Activated CD8-positive, alpha-beta memory T cell treated with anti-CD3 and anti-CD28 coated beads, Interleukin-2, amount 50 U/mL, for 1 hour (primary cell): ENCODE results near the gene CTSO.

Experiments
- DNase-seq: peaks from one replicate; pipeline ENCODE4 v3.0.0-alpha.2; 2020; ENCODE audit errors: extremely low read depth

The CTSO gene, protein sequence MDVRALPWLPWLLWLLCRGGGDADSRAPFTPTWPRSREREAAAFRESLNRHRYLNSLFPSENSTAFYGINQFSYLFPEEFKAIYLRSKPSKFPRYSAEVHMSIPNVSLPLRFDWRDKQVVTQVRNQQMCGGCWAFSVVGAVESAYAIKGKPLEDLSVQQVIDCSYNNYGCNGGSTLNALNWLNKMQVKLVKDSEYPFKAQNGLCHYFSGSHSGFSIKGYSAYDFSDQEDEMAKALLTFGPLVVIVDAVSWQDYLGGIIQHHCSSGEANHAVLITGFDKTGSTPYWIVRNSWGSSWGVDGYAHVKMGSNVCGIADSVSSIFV

GRCh38 chr4:155953151-155954117 is at the start of gene CTSO:
Gene CTSO, minus strand, starts transcription at chr4:155953866. Its CDS starts 19 bp downstream, at chr4:155953847.
- DNase-seq, result peak; percentile 13

DNA sequence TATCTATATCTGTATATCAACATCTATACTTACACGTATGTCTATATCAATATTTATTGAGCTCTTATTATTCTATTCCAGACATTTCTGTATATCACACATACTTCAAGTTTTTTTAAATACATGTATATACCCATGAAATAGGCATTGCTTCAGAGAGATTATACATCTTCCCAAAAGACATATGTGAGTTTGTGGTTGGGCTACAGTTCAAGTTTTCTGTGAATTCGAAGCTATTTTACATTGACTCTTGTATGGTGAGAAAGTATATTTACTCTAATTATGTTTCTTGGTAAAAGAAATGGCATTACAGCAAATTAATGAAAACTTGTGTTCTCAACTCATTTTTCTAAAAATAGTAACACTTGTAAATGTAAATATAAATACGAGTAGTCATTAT is 46.8 kb upstream of the CTSO start:
- DNase-seq, result no peak

GRCh38 chr4:155999725-156000124 is 46.1 kb upstream of the CTSO start:
- DNase-seq, result no peak

GRCh38 chr4:155995069-155995468 is 41.4 kb upstream of the CTSO start:
- no peak for DNase-seq

DNA sequence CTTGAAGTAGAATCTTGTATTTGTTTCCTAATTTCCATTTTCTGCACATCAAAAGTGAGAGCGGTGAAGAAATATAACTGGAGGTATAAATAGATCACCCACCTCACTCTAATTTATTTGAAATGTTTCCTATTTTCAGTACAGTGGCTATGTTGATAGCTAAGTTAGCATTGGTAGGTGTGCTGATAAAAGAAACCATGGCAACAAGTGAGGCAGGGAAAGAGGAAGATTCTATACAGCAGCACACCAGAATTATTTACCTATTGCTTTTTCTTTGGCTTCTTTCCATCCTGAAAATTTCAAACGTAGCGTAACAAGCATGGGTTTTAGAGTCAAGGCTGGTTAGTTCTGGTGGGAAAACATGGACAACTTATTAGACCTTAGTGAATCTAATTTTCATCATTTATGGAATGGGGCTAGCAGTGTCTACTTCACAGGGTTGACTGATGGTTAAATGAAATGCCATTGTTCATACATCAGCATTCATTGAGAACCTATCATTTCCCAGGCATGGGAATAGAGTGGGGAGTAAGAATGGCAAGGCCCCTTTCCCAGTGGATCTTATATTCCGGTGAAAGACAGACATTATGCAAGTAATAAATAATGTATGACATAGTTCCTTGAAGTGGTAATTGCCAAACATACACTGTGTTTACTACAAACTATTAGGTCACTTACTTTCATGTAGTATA is 30.6 kb upstream of the CTSO start:
- DNase-seq, result no peak

- no peak for DNase-seq
These were observed 29.2 kb upstream of the CTSO start for GRCh38 chr4:155982736-155983385.

DNA sequence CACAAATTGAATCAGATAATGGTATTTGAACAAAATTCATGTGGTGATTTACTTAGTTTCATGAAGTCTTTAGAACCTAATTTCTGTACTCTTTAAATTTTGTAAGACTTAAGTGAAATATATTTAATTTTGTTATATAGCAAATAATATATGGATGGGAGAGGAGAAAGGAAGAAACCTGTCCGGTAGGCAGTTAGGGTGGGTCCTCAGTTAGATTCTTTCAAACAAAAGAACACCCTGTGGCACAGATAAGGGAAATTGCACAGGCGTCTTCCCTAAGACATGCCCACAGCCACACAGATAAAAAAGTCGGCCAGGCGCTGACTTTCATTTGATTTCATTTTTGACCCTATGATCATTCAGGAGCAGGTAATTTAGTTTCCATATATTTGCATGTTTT is 25.1 kb upstream of the CTSO start:
- no peak for DNase-seq

- no peak for DNase-seq
These were observed 21.8 kb upstream of the CTSO start for GRCh38 chr4:155975511-155975910.

DNA sequence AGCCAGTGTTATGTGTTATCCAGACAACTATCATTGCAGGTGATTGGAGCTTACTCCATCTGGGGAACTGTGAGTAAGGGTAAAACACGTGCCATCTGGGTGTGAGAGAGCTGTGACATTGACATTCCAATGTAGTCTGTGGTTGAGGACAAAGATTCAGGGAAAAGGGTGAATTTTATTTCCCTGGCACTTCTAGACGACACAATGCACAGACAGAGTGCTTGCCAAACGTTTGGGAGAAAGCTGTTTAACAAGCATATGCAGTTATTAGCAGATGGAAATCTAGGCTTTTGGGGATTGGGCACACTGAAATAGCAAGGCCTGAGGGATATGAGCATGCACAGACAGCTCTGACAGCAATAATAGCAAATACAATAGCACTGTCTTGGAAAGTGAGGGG is 21.3 kb upstream of the CTSO start:
- no peak for DNase-seq

DNA sequence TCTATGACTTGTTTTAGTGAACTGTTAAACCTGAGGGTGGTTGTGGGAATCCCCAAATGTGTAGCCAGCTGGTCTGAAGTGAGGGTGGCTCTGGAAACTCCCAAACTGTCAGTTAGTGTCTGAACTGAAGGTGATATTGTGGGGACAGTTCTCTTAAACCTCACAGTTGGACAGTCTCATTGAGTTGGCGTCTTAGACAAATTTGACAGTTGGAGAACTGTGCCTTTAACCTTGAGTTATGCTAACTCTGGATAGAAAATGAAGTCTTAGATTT is 20.7 kb upstream of the CTSO start:
- DNase-seq, result no peak

GRCh38 chr4:155973639-155974475 is 20.2 kb upstream of the CTSO start:
- no peak for DNase-seq

GRCh38 chr4:155972098-155972497 is 18.4 kb upstream of the CTSO start:
- DNase-seq, result no peak

GRCh38 chr4:155966731-155967395 is 13.2 kb upstream of the CTSO start:
- no peak for DNase-seq

GRCh38 chr4:155966171-155966570 is 12.5 kb upstream of the CTSO start:
- no peak for DNase-seq

DNA sequence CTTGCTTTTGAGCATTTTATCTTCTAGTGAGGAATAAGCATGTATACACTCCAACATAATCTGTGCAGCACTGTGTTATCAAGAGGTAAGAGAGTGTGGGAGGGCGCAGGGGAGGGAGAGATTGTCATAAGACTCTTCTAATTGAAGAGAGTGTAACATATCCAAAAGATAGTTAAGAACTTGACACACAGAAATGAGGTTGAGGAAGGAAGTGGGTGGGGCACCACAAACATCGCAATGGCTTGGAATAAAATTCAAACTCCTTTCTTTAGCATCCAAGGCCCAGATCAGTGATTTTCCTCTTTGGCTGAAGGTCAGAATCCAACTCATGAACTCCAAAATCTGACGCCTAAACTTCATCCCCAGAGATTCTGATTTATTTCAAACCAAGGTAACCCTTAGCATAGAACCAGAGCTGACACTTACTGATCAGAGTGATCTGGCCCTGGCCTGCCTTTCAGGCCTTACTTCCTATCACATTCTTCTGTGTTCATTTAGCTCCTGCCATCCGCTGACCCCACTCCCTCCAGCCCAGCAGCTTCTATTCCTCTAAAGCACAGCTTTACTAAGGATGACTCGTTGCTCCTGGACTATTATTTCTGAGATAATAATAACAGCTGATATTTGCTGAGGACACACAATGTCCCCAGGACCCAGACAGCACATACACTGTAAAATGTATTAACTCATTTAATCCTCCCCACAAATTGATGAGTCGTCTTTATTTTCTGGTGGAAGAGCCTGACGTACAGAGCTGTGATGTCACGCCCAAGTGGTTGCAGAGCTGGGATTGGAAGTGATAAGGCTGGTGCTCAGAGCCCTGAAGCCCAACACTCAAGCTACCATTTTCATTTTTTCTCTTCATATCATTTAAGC is 10.6 kb upstream of the CTSO start:
- DNase-seq, result no peak

- no peak for DNase-seq
These were observed 9.1 kb upstream of the CTSO start for GRCh38 chr4:155962767-155963166.

DNA sequence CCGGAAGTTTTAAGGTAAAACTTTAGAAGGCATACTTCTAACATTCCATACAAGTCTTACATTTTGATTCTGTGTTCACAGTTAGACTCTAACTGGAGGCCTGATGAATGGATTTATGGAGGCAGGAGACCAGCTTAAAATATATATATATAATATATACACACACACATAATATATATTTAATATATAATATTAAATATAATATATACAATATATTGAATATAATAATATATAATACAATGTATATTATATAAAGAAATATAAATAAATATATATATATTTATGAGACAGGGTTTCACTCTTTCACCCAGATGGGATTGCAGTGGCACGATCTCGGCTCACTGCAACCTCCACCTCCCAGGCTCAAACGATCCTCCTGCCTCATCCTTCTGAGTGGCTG is 7.9 kb upstream of the CTSO start:
- DNase-seq, result no peak

DNA sequence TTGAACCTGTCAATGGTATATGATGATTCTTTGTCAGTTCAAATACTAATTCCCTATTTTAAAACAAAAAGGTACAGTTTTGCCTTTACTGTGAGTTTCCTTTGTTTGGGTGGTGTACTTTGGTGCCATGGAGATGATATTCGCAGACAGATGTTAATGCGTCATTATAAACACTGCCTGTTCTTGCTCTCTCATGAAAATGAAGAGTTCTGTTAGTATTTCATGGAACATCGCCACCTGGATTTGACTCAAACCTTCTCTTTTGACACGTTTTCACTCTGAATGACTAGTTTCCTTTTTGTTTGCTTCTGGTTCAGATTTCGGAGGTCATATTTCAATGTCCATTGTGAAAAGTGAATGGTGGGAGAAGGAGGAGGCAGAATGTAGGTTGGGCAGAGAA is 6.9 kb upstream of the CTSO start:
- DNase-seq, result no peak

- DNase-seq, result no peak
These were observed 5.8 kb upstream of the CTSO start for GRCh38 chr4:155959417-155959816.

- DNase-seq, result no peak
These were observed 2.8 kb upstream of the CTSO start for GRCh38 chr4:155956461-155956860.
